Stimulated activated CD4-positive, alpha-beta T cell treated with anti-CD3 and anti-CD28 coated beads, Interleukin-1b, Interleukin-23, amount 100 ng/mL, for 4 hours (primary cell): ENCODE measurements around the gene ITPR2.
"Not testable (repeated sequence)": the region's sequence is repeated elsewhere in the genome, so short reads cannot be mapped to it uniquely, and the experiment has no call there.

Experiments used
- DNase-seq, 2 donors: peaks; one replicate each; pipeline ENCODE4 v3.0.0-alpha.2; 2020; ENCODE audit warnings: low read depth in 2 of 2

ITPR2 gene

GRCh38 chr12:26668230-26668629 lies 164.8 kb downstream of the ITPR2 start:
- DNase-seq: no peak

GRCh38 chr12:26666286-26666685 lies 166.7 kb downstream of the ITPR2 start:
- no peak for DNase-seq

DNA sequence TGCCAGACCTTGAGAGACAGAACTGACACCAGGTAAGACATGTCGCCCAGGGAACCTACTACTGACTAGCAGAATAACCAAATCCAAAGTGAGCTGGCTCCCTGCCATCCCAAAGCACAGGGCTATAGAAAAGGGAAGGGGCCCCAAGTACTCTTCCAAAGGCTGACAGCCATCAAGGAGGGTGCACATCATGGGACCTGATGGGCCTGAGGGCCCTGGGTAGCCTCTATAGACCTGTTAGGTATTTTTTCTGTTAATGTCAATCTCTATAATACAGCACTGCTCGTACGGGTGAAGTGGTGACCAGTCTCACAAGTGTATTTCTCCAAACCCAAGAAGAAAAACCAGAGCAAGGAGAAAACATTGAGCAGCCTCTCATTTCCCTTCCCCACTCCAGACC lies 171.6 kb downstream of the ITPR2 start:
- no peak for DNase-seq

DNA sequence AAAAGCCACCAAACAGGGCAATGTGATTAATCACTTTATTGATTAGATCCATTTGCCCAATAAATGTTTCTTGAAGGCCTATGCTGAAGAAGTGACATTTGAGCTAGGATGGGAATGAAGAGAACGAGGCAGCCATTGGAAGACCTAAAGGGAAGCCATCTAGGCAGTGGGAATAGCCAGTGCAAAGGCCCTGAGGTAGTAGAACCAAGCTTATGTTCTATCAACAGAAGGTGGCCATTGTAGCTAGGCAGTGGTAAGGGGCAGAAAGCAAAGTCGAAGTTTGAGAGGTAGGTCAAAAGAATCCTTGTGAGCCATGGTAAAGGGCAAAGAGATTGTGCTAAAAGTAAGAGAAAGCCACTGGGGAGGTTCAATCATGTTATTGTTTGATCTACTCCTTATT lies 173.1 kb downstream of the ITPR2 start:
- DNase-seq: no peak

GRCh38 chr12:26658991-26659390 lies 174.0 kb downstream of the ITPR2 start:
- DNase-seq: no peak

GRCh38 chr12:26654623-26655022 lies 178.4 kb downstream of the ITPR2 start:
- no peak for DNase-seq

DNA sequence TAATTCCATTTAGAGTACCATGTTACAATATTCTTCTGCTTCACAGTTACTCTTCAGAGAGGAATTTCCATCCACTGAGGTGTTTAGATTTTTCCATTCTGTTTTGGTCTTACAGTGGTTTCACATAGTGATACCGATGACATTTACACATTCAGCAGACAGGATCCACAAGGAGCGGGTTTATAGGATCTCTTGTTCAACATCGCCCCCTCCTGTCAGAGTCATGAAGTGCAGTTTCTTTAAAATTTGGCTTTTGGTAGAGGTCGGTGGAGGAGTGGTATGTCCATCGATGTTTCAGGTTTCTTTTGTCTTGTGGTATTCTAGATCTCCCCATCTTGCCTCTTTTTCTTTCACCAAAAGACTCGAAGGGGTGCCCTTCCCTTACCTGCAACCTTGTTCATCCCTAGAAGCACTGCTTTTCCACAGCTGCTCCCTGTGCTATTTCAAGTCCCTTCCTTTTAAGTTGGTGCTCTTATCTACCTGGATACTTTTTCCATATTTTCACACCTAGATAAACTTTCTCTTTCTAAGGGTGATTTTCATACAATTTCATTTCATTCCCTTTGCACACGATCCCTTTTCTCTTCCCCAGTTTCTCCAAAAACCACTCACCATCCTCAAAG lies 181.3 kb downstream of the ITPR2 start:
- no peak for DNase-seq

- DNase-seq: no peak
Observed at GRCh38 chr12:26651036-26651435, 182.0 kb downstream of the ITPR2 start.

DNA sequence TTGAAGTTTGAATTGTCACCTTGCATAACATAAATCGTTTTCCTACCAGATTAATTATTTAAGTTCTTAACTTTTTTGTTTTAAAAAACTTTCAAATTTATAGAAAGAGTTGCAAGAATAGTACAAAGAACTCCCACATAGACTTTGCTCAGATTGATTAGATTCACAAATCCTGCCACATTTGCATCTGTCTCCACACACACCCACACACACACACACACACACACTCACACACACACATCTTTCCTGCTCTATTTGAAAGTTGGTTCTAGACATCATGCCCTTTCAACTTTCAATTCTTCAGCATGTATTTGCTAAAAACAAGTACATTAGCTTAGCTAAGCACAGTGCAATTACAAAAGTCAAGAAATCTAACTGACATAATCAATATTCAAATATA lies 184.0 kb downstream of the ITPR2 start:
- DNase-seq: no peak

- DNase-seq: no peak
Observed at GRCh38 chr12:26648584-26648983, 184.4 kb downstream of the ITPR2 start.

DNA sequence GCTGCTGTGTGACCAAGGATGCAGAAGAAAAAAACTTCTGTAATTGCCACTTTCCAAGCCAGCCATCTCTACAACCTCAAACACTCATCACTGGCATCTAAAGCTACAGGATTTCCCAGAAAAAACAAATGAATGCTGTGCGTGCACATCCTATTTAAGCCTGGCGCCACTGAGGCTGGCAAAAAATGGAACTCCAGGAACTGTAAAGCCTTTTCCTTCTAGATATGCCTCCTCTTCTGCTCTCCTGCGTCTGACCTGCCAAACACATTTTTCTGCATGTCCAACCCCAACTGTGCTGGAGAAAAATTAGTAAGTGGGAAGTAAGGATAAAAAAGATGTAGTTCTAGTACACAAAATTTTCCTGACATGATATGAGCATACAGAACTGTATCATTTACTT lies 184.9 kb downstream of the ITPR2 start:
- DNase-seq: no peak

GRCh38 chr12:26647088-26647487 lies 185.9 kb downstream of the ITPR2 start:
- DNase-seq: no peak

DNA sequence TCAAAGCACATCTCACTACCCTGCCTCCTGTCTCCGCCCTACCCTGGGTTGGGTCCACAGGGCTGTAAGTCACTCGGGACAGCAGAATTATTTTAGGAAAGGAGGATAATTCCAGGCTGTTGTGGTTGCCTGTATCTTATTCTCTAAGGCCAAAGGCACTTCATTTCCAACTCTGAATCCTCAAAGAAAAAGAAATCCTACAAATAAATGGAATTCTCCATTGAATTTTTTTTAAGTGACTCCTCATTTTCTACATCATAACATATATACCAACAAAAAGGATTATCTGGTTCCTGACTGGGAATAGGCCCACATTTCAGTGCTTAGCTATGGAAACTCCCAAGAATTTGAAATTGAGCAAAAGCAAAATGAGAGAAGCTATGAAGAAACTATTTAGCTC lies 186.4 kb downstream of the ITPR2 start:
- DNase-seq: no peak

- not testable (repeated sequence) for DNase-seq
Observed at GRCh38 chr12:26644376-26644775, 188.6 kb downstream of the ITPR2 start.

- DNase-seq: no peak
Observed at GRCh38 chr12:26643532-26644315, 189.3 kb downstream of the ITPR2 start.

DNA sequence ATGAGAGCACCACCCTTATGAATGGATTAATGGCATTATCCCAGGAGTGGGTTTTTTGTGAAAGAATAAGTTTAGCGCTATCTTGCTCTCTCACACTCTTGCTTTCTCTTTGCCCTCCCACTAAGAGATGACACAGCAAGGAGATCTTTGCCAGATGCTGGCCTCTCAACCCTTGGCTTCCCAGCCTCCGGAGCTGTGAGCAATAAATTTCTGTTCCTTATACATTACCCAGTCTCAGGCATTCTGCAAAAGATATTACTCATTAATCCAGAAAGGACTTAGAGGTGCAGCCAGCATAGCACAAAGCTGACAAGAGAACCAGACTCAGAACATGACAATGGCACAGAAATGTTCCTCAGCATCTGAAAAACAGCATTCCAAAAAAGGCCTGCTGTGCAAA lies 190.6 kb downstream of the ITPR2 start:
- no peak for DNase-seq

DNA sequence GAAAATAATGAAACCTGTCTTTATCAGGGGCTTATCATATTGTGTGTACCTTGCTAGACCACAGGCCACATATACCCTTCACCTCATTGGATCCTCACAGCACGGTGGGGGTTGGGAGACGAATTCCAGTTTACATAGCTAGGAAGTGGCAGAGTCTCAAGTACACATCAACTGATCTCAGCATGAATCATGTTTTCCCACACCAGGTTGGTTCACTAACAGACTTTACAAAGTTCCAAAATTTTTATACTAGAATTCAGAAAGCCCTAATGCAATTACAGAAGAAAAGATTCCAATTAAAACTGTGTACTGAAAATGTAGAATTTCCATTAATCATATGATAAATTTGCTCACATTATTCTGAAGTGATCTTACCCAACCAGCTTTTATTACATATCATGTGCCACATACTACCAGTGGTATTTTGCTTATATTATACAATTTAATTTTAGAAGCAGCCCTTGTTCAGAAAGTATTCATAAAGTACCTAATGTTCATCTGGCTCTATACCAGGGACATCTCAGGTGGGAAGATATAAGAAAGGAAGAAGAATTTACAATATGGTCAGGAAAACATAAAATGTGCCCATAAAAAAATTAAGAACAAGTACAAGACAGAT lies 196.2 kb downstream of the ITPR2 start:
- DNase-seq: no peak

DNA sequence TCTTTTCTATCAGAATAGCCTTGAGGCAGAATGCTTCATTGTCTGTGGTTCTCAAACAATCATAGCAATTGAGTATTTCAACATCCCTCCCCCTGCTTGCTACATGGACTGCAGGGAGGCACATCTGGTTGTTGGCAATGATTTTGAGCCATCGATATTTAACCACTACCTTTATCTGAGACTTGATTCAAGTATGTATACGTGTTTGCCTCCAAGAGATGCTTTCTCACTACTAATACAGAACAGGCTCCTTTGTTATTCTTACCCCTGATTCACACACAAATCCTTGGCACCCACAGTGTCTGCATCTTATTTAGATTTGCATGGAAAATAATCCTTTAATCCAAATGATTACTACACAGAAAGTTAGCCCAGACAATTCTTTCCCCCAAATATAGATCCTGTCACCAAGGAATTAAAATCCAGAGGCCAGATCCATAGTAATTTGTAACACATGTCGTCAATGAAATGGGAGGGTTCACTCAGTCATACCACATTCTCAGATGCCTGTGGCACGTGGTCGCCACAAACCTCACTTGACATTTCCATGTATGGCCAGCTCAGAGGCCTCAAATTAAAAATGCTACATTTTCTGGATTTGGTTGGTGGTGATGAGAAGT lies 199.3 kb downstream of the ITPR2 start:
- no peak for DNase-seq

DNA sequence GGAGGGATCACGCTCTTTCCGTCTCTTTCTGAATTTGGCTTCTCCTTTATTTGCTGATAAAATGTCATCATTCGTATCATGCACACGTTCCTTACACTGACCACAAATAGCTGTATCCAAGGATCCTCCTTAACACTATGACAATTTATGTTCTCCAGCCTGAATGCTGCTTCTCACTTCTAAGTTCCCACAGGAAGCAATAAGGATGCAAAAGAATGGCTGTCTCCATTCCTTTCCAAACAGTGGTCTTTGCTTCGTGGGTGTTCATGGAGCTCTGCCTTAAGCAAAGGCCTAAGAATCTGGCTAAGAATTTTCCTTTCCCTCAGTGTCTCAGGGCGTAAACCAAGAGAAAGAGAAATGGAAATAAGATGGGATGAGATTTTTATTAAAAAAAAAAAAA lies 200.2 kb downstream of the ITPR2 start:
- no peak for DNase-seq

DNA sequence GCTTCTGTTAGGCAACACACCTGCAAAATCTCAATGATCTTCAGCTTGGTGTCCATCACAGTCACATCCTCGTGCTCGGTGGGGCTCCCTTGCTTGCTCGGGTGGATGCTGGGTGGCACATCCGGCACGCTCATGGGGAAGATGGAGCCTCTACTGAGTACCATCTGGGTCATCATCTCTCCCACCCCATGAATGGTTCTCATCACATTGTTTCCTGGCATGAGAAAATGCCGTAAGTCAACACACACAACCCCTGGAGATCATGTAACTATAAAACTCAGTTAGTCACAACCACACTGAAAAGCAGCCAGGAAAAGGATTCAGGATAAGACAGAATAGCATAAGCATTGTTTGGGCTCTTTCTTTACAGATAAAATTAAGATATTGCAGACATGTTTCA lies 201.1 kb downstream of the ITPR2 start:
- no peak for DNase-seq

GRCh38 chr12:26630546-26631027 lies 202.4 kb downstream of the ITPR2 start:
- no peak for DNase-seq

- DNase-seq: no peak
Observed at GRCh38 chr12:26629864-26630263, 203.1 kb downstream of the ITPR2 start.

- no peak for DNase-seq
Observed at GRCh38 chr12:26628234-26628633, 204.8 kb downstream of the ITPR2 start.
